Stimulated activated CD8-positive, alpha-beta memory T cell treated with anti-CD3 and anti-CD28 coated beads, Interleukin-7, amount 100 ng/mL, for 4 hours (primary cell): ENCODE measurements around the gene COASY.

ENCODE experiments used
- DNase-seq, 2 donors: peaks; one replicate each; pipeline ENCODE4 v3.0.0-alpha.2; 2020; ENCODE audit warnings: low read depth in 2 of 2

Gene COASY

DNA sequence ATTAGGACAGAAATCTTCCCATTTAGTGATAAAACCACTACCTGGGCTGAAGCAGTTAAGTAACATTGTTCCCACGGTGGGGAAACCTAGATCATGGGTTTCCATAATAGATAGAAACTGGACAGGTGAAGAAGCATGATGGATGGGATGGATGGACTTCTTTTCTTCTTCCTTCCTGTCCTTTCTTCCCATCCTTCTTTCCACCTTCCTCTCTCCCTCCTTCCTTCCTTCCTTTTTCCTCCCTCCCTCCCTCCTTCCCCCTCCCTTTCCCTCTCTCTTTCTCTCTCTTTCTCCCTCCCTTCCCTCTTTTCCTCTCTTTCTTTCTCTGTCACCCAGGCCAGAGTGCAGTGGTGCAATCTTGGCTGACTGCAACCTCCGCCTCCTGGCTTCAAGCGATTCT is 12.5 kb downstream of the COASY start:
- DNase-seq: no peak

DNA sequence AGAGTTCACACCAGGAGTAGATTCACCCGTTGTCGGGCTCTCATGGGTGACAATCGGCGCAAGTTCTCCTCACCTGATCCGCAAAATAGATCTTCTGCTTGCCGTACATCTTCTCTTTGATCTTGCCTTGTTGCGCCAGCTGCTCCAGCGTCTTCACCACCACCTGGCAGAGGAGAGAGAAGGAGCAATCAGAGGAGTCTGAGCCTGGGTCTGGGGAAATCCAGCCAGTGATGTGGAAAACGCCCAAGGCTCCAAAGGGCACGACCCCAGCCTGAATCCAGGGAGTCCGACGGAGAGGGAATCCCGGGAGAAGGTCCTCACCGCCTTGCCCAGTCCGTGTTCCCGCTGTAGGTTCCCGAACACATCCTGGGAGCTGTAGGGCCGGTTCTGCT is 15.2 kb downstream of the COASY start:
- no peak for DNase-seq

- peak; percentile 85 to 89 for DNase-seq
Measured at GRCh38 chr17:42577532-42578281, 15.8 kb downstream of the COASY start, which contains the start of gene PSMC3IP. PSMC3IP (minus strand) TSS chr17:42577729; CDS start chr17:42577686, 43 bp downstream.

DNA sequence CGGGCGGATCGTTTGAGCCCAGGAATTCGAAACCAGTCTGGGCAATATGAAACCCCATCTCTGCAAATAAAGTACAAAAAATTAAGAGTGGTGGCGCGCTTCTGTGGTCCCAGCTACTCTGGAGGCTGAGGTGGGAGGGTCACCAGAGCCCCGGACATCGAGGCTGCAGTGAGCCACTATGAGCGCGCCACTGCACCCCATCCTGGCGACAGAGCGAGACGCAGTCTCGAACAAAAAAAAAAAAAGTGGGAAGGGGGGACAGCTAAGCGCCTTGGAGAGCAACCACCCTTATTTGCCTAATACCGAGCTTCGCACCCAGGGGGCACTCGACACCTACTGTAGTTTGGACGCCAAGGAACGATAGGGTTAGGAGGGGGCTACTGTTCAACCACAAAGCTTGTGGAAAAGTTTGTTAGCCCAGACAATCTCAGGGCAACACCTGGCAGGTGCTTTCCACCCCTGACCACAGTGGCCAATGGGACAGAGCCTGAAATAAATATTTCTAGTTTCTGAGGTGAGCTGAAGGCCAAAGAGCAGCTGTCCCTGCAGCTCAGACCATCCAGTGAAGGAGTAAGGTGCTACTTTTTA is 16.4 kb downstream of the COASY start:
- peak; percentile 47 to 49 for DNase-seq

- DNase-seq: no peak
Measured at GRCh38 chr17:42579794-42580551, 18.0 kb downstream of the COASY start.

- DNase-seq: no peak
Measured at GRCh38 chr17:42581744-42582270, 19.9 kb downstream of the COASY start.

DNA sequence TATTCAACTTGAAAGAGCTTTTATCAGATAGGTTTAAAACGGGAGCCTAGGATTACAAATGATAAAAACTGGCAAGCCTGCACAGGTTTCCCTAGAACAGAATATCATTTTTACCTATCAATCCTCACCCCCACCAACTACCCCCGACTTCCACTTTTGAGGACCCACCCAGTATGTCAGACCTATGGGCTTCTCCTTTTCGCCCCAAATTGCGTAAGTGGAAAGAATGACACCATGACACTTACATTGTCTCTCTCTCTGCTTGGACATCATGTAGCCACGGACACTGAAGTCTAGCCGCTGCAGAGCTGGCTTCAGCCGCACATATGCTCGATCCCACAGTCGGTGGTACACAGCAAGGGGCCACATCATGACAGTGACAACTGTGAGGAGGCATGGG is 22.9 kb downstream of the COASY start:
- DNase-seq: no peak

DNA sequence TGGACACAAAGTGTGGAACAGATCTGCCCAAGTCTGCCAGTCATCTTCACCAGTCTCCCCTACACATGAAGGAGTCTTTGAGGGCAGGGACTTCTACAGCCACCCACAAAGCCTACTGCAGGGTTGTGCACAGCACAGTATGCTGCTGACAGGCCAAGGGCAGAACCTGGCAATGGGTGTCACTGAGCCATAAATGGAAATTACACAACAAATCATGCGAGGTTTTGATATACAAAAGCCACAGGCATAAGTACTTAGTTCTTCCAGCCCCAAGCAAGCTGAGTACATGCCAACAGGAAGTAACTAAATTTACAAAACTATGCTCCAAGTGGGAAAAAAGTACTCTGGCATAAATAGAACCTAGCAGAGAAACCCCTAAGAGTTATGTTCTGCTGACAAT is 23.4 kb downstream of the COASY start:
- DNase-seq: no peak

DNA sequence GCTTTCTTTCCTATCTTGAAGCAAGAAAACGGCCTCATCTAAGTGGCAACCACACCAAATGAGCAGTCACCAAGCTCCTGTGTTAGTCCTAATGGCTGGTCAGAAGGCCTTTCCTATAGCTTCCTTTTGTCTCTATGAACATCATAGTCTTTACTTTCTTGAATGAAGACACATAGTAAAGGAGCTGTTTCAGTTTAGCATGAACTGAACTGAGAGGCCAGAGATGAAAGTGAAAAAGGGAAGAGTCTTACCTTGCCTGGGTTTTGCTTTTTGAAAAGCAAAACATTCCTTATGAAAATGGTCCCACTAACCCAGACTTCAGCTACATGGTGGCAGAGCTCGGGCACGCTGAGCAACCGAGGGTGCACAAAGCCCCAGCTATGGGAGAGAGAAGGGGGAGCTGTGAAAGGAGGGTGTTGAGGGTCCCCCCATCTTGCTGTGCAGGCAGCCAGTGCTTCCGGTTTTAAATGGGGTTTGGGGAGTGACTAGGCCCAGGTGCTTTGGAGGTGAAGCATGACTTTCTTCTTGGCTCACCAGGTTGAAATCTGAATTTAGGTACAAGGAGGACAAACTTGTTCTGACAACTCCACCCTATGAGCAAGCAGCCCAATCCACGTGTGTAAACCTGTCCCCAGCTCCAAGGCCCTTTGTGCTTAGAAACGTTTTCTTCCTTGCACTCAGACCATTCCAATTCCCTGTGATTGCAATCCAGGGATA is 24.7 kb downstream of the COASY start:
- DNase-seq: no peak

GRCh38 chr17:42590886-42591285 is 28.9 kb downstream of the COASY start:
- no peak for DNase-seq

DNA sequence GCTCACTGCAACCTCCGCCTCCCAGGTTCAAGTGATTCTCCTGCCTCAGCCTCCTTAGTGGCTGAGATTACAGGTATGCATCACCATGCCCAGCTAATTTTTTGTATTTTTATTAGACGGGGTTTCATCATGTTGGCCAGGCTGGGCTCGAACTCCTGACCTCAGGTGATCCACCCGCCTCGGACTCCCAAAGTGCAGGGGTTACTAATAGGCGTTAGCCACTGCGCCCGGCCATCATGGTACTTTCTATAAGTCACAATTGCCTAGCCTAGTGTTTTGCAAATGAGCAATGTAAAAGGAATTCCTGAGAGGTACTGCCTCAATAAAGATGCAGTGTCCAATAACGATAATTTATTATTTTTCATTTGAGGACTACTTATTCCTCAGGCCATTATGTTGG is 29.5 kb downstream of the COASY start:
- no peak for DNase-seq

- no peak for DNase-seq
Measured at GRCh38 chr17:42596386-42596785, 34.4 kb downstream of the COASY start.

GRCh38 chr17:42598905-42599304 is 37.0 kb downstream of the COASY start:
- DNase-seq: no peak

DNA sequence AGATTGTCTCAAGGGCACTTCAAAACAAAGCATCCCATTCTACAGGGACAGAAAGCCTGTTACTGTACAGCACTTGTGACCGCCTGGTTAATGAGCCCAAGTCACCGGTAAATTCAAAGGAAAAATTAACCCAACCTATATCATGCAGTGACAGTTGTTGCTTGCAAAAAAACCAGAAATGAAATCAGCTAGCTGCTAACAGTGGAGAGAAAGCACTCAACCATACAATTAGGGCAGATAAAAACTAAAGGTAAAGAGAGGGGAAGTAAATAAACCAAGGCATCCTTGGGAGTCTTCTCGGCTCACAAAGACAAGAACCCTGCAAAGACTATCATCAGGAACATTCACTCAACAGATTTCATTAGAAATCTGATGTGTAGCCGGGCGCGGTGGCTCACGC is 41.4 kb downstream of the COASY start:
- no peak for DNase-seq

- no peak for DNase-seq
Measured at GRCh38 chr17:42607769-42608168, 45.8 kb downstream of the COASY start.

- no peak for DNase-seq
Measured at GRCh38 chr17:42608305-42609181, 46.6 kb downstream of the COASY start.

DNA sequence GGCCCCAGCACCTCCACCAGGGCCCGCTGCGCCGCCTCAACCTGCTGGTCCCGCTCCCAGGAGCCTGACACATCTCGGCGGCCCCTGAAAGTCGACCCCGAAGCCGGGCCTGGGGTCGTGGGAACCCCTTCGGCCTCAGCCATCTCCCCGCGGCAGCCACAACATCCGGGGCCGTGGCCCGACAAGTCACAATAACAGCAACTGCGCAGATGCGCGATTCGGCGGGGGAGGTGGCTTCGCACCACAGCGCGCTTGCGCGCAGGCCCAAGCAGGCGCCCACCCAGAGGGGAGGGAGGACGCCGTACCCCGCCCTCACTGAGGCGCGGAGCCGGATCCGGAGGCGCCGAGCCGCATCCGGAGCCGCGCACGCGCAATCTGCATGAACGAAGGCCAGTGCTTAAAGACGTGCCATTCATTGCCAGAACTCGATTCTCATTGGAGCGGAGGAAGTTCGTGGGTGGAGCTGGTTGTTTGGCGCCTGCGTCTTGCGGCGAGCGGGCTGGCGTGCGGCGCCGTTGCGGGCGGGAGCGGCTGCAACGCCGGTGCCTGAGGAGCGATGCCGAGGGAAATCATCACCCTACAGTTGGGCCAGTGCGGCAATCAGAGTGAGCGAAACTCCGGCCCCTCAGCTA is 47.4 kb downstream of the COASY start, which contains the start of the genes RETREG3 and TUBG1:
Gene RETREG3, minus strand, starts transcription at position 193 of the 632 bp plus-strand sequence. Its CDS starts 50 bp downstream, at position 143.
Gene TUBG1, plus strand, starts transcription at position 502 of the 632 bp plus-strand sequence. Its CDS starts 55 bp downstream, at position 557.
- peak; percentile 97 to 99 for DNase-seq

DNA sequence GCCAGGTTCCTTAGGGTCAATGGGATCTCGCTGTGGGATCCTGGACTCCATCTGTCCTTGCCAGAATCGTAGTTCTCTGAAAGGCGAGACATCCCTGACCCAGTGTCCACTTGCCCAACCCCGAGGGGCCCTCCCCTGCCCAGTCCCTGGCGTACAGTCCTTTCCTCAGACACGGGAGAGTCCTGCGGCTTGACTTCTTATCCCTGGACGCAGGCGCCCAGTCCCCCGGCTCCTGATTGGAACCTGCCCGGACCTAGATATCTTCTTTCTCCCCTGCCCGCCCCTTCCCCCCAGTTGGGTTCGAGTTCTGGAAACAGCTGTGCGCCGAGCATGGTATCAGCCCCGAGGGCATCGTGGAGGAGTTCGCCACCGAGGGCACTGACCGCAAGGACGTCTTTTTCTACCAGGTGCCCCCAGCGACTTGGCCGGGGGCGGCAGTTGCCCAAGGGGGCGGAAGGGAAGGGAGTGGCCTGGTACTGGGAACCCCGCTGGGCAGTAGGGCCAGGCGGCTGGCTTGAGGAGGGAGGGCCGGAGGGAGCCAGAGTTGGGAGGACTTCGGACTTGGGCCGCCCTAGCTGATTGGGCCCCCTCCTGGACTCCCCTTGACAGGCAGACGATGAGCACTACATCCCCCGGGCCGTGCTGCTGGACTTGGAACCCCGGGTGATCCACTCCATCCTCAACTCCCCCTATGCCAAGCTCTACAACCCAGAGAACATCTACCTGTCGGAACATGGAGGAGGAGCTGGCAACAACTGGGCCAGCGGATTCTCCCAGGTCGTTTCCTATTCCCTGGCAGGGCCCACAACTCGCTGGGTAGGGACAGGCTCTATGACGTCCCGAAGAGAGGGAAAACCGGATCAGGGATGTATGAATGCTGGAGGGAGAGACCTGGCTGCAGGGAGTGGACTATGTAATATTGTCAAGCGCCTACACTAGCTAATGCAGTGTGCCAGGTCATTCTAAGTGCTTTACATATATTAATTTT is 48.2 kb downstream of the COASY start:
- DNase-seq: peak in 1 of 2 donors; percentile 8

DNA sequence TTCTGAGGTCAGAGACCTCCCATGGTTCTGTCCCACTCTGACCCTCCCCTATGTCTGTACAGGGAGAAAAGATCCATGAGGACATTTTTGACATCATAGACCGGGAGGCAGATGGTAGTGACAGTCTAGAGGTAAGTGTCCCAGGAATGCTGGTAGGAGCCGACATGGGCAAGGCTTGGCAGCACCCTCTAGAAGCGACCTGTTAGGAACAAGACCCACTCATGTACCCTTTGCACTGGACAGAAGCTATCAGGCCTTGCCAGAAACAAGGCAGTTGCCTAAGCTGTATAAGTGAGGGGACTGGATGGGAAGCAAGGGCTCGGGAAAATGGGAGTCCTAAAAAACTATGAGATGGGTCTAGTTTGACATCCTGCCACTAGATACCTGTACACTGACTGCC is 50.1 kb downstream of the COASY start:
- DNase-seq: no peak
